HG02973 (cell line): ENCODE results near the gene QARS1.
A peak's percentile ranks its signal among the peaks of the same experiment; 100 is the strongest.

Experiments used
- ATAC-seq: cut with Tn5 transposase; IDR thresholded peaks from one replicate; pipeline ENCODE4 v1.9.1; 2021; ENCODE audit warnings: moderate library complexity; ENCODE audit not compliant: unreplicated experiment

The QARS1 gene

DNA sequence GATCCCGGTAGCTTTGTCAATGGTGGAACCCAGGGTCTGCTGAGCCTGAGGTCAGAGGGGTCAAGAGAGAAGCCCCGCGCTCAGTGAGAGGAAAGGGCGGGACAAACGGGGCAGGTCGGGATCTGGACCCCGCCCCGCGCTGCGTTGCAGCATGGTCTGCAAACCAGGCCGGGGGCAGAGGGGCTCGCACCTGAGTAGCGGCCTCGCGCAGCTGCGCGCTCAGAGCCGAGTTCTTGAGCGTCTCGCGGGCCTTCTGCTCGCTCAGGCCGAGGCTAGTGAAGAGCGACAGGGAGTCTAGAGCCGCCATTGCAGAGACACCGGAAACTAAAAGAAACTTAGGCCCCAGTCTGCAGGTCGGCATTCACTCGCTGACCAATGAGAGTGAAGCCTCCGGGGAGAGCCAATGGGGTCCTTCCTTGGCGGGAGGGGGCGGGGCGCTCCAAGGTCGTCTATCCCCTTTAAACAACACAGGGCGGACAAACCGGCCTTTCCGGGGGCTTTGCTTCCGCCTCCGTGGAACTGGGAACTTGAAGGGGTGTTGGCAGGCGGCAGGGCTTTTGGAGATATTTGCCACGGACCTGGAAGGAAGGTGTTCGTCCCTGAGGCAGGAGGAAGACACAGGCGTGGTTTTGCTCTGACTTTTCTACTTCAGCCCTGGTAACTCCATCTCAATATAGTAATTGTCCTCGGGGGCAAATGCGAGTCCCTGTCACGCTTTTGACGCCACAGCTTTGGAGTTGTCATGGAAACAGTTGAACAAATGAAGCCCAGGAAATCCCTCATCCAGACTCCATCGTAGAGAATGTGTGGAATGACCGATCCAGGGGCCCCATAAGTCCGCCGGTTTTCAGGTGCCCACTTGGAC, at the start of gene QARS1:
Gene QARS1 (minus strand): TSS at position 331 of the 865 bp plus-strand sequence. CDS start 24 bp downstream, at position 307.
- ATAC-seq, result peak; percentile 84

DNA sequence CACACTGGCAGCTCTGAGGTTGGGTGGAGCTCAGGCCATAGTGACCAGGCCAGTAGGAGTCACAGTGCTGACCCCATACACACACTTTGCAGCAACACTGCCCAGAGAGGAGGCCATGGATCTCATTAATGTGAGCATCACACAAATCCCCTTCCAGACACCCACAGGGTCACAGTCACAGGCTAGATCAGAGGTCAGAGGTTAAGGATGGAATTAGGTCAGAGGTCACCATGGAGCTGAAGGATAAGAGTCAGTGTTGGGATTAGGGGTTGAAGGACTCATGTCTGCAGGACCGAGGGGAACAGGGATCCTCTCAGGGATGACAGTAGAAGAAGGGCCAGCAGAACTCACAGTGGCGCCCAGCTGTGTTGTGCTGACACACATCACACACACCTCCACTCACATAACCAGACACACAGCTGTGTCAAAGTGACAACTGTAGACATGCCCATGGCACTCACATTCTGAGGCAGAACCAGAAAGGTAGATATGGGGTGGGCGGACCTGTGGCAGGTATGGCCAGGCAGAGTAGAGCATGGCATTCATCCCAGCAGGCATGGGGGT, 48.9 kb upstream of the QARS1 start:
- no peak for ATAC-seq

DNA sequence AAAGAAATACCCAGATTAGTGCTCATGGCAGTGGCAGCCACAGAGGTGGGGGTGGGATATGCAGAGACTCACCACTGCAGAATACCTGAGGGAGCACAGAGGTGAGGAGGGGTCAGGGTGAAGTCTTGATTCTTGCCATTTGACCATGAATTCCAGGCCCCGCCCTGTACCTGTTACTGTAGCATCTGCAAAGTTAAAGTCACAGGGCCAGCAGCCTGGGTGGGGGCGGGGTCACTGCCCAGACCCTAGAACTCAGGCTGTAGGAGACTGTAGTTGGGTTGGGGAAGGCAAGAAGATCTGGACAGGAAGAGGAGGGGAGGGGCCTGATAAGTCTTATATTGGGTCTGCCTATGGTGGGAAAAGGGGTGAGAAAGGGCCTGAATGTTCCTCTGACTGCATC, 47.1 kb upstream of the QARS1 start:
- ATAC-seq, result no peak

DNA sequence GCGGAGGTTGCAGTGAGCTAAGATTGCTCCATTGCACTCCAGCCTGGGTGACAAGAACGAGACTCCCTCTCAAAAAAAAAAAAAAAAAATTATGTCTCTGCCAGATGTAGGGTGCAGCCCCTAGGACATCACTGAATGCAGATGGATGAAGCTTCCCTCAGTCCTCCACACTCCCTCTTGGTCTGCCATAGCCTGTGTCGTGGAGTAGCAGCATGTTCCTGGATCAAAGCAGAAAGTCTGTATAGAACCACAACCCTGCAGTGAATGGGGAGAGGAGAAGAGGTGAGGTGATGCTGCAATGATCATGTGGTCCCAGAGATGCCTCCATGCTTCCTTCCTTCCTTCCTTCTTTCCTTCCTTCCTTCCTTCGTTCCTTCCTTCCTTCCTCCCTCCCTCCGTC, 43.6 kb upstream of the QARS1 start:
- ATAC-seq, result no peak

DNA sequence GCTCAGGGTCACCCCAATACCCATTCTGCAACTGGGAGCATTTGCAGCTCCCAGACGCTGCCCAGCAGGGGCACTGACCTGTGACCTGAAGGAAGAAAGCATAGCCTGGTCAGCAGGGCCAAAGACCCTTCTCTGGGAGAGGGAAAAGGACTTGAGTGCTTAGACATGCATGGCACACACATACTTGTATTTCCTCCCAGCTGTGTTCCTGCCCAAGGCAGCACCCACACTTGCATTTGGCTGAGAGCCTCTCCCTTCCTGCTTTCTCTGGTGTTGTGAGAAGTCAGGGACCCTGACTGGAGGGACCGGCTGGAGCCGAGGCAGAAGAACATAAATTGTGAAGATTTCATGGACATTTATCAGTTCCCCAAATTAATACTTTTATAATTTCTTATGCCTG, 35.5 kb upstream of the QARS1 start:
- no peak for ATAC-seq

DNA sequence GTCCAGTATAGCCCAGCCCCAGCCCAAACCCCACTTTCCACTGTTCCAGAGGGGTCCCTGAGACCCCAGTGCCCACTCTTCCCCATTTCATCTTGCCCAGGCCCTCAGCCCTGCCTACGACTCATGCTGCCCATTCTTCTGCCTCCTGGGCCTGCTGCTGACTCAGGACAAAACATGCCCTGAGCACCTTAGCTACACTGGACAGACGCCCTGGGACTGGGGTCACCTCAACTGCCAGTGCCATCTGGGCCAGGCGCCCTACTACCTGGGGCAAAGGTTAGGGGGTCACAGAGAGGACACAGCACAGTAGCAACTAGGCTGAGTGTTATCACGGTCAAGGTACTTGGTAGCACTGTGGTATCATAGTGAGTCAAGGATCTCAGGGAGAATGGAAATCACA, 30.9 kb upstream of the QARS1 start:
- no peak for ATAC-seq

DNA sequence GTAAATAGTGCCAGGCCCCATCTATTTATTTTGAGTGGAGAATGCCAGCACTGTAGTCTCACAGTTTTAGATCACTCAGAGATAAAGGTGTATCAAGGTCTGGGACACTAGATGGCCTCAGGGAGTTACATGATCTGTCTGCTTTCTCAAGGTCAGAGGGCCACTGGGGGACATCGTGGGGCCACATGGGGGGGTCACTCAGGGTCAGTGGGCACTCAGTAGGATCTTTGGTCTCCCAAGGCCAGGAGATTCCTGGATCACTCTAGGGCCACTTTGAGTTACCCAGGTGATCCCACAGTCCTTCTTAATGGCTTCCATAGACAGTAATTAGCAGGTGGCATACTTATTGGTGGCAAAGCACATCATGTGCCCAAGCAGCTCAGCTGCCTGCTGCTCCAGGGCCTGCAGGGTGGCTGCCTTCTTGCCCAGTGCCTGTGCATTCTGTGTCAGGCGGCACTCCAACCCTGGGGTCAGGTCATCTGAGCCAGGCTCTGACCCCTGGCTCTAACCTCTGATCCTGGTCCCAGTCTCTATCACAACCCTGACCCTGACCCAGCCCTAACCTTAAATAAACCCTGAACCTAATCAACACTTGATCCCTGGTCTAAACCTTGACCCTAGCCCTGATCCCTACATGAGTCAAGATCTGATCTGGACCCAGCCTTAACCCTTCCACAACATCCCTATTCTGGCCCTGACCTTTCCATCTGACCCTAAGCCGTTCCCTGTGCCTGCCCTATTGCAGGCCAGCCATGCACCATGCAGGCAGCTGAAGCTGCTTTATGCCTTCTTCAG, 30.1 kb upstream of the QARS1 start:
- no peak for ATAC-seq

DNA sequence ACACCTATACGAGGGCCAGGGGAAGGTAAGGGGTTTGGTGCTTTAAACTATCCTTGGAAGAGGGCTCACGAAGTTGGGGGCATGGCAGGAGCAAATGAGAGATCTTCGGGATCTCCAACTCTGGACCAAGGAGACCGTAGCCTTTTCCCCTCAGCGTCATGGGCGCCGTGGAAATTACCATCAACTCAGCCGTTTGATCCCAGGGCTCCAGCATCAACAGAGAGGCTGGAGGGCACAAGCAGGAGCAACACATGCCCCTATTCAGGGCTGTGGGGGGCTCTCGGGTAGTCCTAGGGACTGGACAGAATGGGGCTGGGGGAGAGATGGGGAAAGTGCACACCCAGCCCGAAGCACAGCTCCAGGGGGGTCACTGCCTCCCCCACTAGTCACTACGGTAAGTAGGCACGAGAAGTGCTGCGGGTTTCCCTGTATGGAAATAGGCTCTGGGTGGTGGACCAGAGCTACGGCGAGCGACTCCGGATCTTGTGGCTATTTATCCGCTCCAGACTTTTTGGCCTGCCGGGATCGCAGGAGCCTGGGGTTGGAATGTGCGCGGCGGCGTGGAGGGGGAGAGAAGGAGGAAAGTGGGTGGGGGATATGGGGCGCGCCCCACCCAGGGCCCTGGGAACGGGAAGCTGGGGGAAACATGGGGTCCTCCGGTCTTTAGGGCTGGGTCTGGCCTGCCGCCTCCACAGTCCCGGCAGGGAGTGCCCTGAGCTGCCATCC, 28.8 kb upstream of the QARS1 start:
- no peak for ATAC-seq

DNA sequence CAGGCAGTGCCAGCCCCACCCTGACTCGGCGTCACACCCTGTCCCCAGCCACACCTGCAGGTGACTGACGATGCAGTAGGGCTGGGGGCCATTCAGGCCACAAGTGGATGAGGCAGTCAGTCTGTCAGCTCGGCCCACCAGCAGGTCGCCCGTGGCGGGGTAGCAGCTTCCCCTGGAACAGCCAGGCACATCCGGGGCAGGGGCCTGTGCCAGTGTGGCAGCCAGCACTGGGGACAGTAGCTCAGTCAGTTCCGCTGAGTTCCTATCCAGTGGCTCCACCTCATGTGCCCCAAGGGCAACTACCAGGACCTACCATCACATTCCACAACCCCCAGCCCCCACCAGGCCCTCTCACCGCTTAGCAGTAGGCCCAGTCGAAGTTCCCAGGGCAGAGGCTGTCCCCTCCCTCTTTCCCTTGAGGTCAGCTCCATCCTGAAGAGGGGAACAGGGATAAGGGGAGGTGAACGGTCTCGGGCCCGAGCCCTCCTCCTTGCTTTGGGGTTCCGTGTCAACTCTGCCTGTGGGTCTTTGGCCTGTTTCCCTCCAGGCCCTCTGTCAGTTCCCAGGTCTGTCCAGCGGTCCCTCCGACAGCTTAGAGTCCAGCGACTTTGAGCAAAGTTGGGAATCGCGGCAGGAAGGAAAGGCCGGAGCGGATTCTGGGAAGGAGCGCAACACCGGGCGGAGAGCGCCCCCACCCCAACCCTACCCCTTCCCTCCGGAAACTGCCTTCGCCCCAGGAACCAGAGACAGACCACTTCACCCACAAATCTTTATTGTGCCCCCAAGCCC, 28.1 kb upstream of the QARS1 start, which contains the start of gene LAMB2:
Gene LAMB2 (minus strand): TSS at position 614 of the 789 bp plus-strand sequence. CDS start 183 bp downstream, at position 431.
- ATAC-seq, result no peak

DNA sequence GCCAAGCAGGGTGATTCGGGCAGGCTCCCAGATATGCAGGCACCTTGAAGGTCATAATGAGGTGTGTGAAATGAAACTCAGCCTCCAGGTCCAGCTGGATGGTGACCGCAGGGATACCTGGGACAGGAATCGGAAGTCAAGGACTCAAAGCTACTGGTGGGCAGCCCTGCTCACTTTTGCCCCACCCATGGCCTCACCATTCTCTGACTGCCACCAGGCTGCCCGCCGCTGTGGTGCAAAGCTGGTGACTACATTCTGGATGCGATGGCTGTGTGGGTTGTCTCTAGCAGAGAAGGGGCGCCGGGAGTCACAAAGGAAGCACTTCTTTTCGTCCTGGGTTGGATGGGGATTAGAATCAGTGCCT, 27.5 kb upstream of the QARS1 start:
- no peak for ATAC-seq

DNA sequence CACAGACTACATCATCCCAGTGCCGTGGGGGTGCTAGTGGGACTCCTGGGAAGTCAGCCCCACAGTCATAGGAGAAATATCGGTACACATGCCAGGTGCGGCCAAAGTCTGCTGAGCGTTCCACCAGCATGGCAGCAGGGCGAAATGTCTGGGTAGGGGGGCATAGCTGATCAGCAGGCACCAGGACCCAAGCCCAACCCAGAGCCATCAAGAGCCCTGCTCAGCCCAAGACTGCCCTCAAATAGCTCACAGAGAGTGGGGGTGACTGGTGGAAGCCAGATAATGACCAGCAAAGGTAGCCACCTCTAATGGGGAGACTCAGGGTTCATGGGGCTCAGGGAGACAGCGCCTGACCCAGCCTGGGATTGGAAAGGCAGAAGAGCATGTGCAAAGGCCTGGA, 27.0 kb upstream of the QARS1 start:
- ATAC-seq, result no peak

DNA sequence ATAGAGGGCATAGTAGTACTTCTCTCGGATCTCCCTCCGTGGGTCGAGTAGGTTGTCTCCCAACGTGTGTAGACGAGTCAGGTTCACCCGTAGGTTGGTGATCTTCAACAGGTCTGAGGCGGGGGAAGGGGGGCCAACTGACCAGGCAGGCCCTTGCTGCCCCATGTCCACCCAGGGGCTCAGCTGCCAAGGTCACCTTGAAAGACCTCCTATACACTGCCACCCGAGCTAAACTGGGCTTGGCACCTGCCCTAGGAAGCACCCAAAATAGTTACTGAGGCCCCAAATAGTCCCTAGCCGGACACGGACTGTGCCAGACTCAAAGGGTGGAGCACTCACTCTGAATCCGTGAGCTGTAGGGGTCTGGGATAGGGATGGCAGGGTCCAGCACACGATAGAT, 26.5 kb upstream of the QARS1 start:
- ATAC-seq, result no peak

DNA sequence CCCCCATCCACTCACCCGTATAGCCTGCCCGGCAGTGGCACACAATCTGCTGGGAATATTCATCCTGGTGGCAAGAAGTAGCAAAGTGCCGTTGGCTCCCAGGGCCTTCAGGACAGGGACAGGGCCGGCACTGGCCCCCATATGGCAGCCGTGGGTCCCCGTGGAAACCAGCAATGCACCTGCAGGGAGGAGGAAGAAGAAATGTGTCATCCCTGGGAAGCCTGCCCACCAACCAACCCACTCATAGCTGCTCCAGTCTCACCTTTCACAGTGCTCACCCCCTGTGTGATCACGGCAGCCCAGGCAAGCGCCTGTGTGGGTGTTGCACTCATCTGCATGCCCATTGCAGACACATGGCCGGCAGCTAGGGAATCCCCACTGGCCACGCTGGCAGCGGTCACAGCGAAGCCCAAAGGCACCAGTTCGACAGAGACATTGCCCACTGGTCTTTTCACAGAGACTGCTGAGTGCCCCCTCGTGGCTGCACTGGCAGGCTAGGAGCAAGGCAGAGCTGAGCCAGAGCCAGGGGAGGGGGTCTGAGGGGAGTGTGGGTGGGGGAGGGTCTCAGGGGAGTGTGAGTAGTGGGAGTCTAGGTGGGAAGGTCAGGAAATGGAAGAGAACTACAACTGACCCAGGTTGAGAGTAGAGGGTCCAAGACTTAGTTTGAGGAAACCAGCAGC, 20.6 kb upstream of the QARS1 start:
- ATAC-seq, result no peak

DNA sequence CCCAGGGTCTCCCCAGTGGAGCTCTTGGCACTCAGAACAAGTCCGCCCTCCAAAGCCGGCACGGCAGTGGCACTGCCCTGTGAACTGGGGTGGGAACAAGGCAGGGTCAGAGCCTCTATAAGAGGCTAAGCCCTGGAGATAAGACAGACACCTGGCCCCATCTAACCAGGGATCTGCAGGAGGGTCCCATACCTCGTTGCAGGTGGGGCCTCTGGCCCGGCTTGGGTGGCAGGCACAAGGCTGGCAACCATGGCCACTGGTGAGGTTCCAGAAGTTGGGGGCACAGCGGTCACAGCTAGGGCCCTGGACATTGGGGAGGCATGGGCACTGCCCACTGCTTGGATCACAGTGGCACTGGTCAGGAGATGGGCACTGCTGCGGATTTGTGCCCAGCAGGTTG, 19.6 kb upstream of the QARS1 start:
- ATAC-seq, result no peak

DNA sequence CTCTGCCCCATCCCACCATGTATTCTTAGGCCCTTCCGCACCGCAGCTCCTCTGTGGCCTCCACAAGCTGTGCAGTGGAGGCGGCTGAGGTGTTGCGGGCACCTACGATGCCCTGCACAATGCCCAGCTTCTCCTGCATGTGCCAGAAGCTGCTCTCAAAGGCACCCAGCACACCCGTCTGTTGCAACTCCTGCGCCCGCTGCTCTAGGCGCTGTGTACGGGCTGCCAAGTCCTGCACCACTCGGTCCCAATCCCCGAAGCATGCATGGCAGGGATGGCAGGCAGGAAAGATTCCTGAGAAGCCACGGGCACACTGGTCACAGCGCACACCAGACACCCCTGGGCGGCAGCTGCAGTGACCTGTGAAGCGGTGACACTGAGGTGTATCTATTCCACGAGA, 19.1 kb upstream of the QARS1 start:
- no peak for ATAC-seq

DNA sequence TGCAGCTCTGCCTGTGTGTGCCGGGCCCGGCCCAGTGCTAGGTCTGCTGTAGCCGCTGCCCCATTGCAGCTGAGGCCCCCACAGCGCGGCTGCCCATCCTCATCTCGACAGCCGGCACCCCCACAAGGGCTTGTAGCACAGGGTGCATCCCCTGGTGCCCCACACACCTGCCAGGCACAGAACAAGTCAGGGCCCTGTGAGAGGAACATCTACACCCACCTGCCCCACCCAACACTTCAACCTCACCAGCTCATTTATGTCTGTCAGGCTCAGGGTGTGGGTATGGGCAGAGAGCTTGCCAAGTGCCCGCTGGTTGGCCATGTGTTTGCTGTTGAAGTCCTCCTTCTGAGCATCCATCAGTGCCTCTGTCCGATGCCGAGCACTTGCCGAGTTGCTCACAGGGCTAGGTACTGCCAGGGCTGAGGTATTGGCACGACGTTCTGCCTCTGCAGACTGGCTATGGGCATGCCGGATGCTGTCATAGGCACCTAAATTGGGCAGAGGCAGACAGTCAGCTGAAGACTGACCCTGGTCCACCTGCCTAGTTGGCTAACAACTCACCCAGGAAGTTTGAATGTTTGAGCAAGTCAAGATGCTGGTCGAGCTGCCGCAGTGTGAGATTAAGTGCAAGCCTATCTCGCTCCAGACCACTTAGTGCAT, 18.5 kb upstream of the QARS1 start:
- ATAC-seq, result no peak

DNA sequence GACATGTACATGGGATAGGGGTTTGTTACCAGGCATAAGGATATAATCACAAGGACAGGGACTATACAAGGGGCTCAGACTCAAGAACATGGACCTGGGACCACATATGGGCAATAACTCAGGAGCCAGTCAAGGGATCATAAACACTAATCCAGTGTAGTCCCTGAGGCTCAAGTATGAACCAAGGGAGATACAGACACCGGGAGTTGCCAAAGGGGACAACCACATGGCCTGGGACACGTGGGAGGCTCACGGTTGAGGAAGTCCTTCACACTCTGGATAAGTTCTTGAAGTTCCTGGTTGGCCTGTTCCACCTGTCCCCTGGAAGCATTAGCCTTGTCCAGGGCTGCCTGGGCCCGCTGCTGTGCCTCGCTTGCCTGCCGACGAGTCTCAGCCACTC, 17.9 kb upstream of the QARS1 start:
- ATAC-seq, result no peak

DNA sequence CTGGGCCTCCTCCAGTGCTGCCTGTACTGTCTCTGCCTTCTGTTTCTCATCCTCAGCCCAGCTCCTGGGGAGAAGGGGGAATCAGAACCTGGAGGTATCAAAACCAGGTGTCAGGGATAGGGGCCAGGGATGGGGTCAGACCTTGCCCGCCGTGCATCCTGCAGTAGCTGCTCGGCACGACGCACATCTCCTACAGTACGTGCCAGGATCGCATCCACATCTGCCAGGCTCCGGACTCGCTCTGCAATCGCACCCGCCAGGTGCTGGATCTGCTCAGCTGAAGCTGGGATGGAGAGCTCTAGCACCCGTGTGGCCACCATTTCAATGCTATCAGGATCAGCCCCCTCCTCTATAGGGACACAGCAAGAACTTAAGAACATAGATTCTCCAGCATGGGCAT, 17.5 kb upstream of the QARS1 start:
- no peak for ATAC-seq

DNA sequence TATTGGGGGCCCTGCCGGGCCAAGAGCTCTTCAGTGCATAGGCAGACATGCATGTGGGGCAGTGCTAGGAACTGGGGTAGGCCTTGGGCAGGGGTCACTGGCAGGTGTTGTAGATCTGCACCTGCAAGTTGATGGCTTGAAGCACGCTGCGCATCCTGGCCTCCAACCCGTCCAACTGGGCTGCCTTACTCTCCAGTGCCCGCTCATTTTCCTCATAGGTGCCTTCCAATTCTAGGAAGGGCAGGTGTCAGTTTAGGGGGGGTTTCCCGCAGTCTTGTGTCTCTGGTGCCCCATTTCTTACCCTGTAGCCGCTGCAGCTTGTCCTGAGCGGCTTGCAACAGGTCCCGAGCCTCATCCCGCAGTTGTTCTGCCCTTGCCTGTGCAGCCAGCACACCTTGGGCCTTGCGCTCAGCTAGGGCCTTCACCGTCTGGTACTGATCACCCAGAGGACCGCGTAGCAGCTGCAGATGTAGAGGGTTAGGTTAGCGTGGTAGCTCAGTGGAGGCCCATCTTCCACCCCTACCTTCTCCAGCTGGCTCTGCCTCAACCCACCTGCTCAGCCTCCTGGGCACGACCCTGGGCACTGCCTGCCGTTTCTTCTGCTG, 16.7 kb upstream of the QARS1 start:
- no peak for ATAC-seq
